ENCODE measurements around the gene RNF114. TPM values are rescaled to one million over a fixed set of nuclear protein-coding genes. Genes with fewer than 3 reads are reported as not detected.

RNF114 gene
- polyA plus RNA-seq, 1 experiment, result 69.6 TPM

DNA sequence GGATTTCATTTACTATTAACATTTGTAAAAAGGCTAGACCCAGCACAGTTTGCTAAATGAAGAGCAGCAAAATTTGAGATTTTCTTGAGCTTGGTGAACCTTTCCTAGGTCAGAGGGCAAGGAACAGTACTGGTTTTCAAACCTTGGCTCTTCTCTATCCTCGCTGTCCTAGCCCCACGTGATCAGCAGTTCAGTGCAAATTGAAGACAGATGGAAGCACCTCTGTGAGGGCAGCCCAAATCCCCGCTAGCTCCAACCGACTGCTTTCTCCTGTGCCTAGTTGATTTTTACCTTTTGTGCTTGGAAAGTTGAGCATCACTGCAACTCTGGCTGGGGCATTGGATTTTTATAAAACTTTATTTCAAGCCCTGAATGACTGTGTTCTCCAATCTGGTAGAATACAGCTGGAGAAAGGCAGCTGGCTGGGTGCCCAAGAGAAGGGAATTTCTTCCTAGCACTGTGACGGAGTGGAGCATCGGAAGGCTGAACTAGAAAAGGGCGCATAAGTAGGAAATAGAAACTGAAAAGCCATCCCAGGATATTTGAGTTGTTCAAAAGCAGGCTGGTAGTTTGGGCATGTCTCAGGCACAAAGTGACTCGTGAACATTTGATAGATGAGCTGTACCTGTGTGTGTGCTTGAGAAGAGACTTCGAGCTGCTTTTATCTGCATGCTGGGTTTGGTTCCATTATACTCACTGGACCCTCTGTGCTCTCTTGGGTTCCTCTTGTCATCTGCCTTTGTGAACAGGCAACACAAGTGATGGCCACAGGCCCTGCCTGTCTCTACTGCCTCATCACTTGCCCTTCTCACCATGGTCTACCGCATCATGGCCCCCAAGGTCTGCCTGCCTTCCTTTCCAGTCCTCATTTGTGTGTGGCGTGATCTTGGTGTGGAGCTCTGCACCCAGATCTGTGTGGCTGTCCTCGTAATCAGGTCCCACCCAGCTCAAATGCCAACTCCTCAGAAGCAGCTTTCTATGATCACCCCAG is 2.3 kb downstream of the RNF114 start:
- CTCF ChIA-PET, result interaction anchor here (0.5 to 3.3 kb wide), 5 partner anchors 10 to 778 kb away, joined by 3 to 16 read pairs (median 5); no protein-coding TSS in a partner anchor
- TF ChIP-seq, protein P1, sequence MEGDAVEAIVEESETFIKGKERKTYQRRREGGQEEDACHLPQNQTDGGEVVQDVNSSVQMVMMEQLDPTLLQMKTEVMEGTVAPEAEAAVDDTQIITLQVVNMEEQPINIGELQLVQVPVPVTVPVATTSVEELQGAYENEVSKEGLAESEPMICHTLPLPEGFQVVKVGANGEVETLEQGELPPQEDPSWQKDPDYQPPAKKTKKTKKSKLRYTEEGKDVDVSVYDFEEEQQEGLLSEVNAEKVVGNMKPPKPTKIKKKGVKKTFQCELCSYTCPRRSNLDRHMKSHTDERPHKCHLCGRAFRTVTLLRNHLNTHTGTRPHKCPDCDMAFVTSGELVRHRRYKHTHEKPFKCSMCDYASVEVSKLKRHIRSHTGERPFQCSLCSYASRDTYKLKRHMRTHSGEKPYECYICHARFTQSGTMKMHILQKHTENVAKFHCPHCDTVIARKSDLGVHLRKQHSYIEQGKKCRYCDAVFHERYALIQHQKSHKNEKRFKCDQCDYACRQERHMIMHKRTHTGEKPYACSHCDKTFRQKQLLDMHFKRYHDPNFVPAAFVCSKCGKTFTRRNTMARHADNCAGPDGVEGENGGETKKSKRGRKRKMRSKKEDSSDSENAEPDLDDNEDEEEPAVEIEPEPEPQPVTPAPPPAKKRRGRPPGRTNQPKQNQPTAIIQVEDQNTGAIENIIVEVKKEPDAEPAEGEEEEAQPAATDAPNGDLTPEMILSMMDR (IDR thresholded peaks at IDR 0.05; ENCODE audit: low read depth, low read length), result no peak
- peak overlapping the region; percentile 96 for H3K4me3 ChIP-seq (ENCODE audit: low read depth, low read length)
- H3K9me3 ChIP-seq (ENCODE audit: control insufficient read depth, insufficient read depth, low read length), result no peaks in the 10 kb centered on the region; the same call in 1 of the 2 replicates
- no peaks in the 10 kb centered on the region for H3K27me3 ChIP-seq (ENCODE audit: control insufficient read depth, insufficient read depth, low read length)
- POLR2A ChIA-PET, result interaction anchor here (1.1 to 3.8 kb wide), 2 partner anchors 10 to 23 kb away, joined by 3 to 21 read pairs; partner anchors contain the start of gene SPATA2
- peak overlapping the region; percentile 47 for H3K27ac ChIP-seq (ENCODE audit: low read depth, low read length)
- peak; percentile 65 for DNase-seq (ENCODE audit: low read depth, low spot score)

DNA sequence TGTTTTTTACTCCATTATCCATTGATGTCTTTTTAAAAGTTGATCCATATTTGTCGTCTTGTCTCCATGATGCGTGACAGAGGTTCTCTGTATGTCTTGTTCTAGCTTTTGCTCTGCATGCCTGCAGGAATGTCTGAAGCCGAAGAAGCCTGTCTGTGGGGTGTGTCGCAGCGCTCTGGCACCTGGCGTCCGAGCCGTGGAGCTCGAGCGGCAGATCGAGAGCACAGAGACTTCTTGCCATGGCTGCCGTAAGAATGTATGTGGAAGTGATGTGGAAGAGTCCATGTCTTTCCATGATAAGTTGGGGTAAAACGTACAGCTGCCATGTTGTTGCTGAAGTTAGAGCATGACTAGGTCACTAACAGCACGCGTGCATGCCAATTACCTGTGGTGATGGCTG is 5.3 kb downstream of the RNF114 start:
- Histone ChIP-seq H3K9me3 (ENCODE audit: control insufficient read depth, insufficient read depth, low read length) (no peaks in the 10 kb centered on the region; the same call in 1 of the 2 replicates), H3K4me3 (ENCODE audit: low read depth, low read length) (no peak overlapping the region), H3K27ac (ENCODE audit: low read depth, low read length) (no peak overlapping the region), H3K27me3 (ENCODE audit: control insufficient read depth, insufficient read depth, low read length) (no peaks in the 10 kb centered on the region)
- no peak for DNase-seq (ENCODE audit: low read depth, low spot score)
- ChIA-PET CTCF (interaction anchor here (3.4 kb wide), 1 partner anchor 130 kb away, joined by 19 read pairs; no protein-coding TSS in a partner anchor), POLR2A (interaction anchor here (0.5 kb wide), 1 partner anchor 134 kb away, joined by 3 read pairs; no protein-coding TSS in a partner anchor)
- TF ChIP-seq, protein P1 (IDR thresholded peaks at IDR 0.05; ENCODE audit: low read depth, low read length), result no peak

DNA sequence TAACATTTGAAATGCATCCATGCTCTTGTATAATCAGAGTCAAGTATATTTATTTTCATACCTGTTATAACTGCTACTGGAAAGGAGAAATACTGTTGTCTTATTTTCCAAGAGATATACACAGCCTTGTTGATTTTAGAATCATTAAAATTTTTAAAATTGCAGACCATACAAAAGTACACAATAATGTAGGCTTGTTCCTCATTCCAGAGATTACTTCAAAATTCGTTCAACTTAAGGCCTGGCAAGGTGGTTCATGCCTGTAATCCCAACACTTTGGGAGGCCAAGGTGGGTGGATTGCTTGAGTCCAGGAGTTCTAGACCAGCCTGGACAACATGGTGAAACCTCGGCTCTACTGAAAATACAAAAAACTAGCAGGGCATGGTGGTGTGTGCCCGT is 6.1 kb downstream of the RNF114 start:
- no peaks in the 10 kb centered on the region for H3K9me3 ChIP-seq (ENCODE audit: control insufficient read depth, insufficient read depth, low read length)
- H3K4me3 ChIP-seq (ENCODE audit: low read depth, low read length), result no peak overlapping the region
- no peak overlapping the region for H3K27ac ChIP-seq (ENCODE audit: low read depth, low read length)
- CTCF ChIA-PET, result interaction anchor here (3.4 kb wide), 1 partner anchor 129 kb away, joined by 19 read pairs; no protein-coding TSS in a partner anchor
- no peak for DNase-seq (ENCODE audit: low read depth, low spot score)
- TF ChIP-seq, protein P1 (IDR thresholded peaks at IDR 0.05; ENCODE audit: low read depth, low read length), result no peak
- POLR2A ChIA-PET, result no interaction called here
- no peaks in the 10 kb centered on the region for H3K27me3 ChIP-seq (ENCODE audit: control insufficient read depth, insufficient read depth, low read length)

DNA sequence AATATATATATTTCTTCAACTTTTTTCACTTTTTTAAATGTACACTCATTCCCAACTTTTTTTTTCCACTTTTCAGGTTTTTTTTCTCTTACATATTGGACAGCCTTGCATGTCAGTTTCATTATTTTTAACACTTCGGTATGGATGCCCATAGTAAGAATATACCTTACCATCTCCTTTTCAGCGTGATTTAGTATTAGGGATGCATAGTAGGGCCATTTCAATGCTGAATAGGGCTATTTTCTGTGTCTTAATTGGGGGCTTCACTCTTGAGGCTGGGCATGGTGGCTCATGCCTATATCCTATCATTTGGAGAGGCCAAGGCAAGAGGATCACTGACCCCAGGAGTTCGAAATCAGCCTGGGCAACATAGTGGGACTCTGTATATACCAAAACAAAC is 6.7 kb downstream of the RNF114 start:
- Histone ChIP-seq H3K4me3 (ENCODE audit: low read depth, low read length) (no peak overlapping the region), H3K27me3 (ENCODE audit: control insufficient read depth, insufficient read depth, low read length) (no peaks in the 10 kb centered on the region), H3K9me3 (ENCODE audit: control insufficient read depth, insufficient read depth, low read length) (no peaks in the 10 kb centered on the region), H3K27ac (ENCODE audit: low read depth, low read length) (no peak overlapping the region)
- no peak for DNase-seq (ENCODE audit: low read depth, low spot score)
- TF ChIP-seq, protein P1 (IDR thresholded peaks at IDR 0.05; ENCODE audit: low read depth, low read length), result no peak
- CTCF ChIA-PET, result interaction anchor here (0.7 to 3.4 kb wide), 2 partner anchors 22 to 128 kb away, joined by 3 to 19 read pairs; no protein-coding TSS in a partner anchor
- POLR2A ChIA-PET, result no interaction called here
